ENCODE data around the gene CAMKK2. TPM values are rescaled to one million over a fixed set of nuclear protein-coding genes. Genes with fewer than 3 reads are reported as not detected.

CAMKK2 gene
- total RNA-seq, 4 donors from 2014 or later, result 34.1 to 38.4 (median 36.3) TPM

GRCh38 chr12:121279507-121279915 is 17.0 kb downstream of the CAMKK2 start:
- 38 to 51% methylated on average over 9 to 10 of the region's 10 CpGs for WGBS, 2 donors
- Histone ChIP-seq H3K27me3 (no peaks in the 10 kb centered on the region), H3K36me3 (no peaks in the 10 kb centered on the region), H3K9me3 (no peaks in the 10 kb centered on the region), H3K4me3 (replicated peaks in 1 of 3) (no peak overlapping the region), H3K4me1 (peaks cover 0 to 24% of the 10 kb centered on the region in 2 donors), H3K27ac (peak overlapping the region in 2 of 3 donors; percentile 54 to 65)
- TF ChIP-seq POLR2A (IDR thresholded peaks at IDR 0.05), result no peak
- TF ChIP-seq, protein P1, sequence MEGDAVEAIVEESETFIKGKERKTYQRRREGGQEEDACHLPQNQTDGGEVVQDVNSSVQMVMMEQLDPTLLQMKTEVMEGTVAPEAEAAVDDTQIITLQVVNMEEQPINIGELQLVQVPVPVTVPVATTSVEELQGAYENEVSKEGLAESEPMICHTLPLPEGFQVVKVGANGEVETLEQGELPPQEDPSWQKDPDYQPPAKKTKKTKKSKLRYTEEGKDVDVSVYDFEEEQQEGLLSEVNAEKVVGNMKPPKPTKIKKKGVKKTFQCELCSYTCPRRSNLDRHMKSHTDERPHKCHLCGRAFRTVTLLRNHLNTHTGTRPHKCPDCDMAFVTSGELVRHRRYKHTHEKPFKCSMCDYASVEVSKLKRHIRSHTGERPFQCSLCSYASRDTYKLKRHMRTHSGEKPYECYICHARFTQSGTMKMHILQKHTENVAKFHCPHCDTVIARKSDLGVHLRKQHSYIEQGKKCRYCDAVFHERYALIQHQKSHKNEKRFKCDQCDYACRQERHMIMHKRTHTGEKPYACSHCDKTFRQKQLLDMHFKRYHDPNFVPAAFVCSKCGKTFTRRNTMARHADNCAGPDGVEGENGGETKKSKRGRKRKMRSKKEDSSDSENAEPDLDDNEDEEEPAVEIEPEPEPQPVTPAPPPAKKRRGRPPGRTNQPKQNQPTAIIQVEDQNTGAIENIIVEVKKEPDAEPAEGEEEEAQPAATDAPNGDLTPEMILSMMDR (IDR thresholded peaks at IDR 0.05), result no peak
- DNase-seq, result peak; percentile 54 to 73
- intact Hi-C loops (cut with DNase I), result no loop called here

- Histone ChIP-seq H3K36me3 (peaks cover 2% of the 10 kb centered on the region in 2 donors), H3K9me3 (no peaks in the 10 kb centered on the region), H3K27ac (peak overlapping the region; percentile 27 to 65 (median 54)), H3K4me3 (replicated peaks in 1 of 3) (no peak overlapping the region), H3K27me3 (no peaks in the 10 kb centered on the region), H3K4me1 (peaks cover 0 to 22% of the 10 kb centered on the region in 2 donors)
- DNase-seq, result peak in 1 of 2 donors; percentile 18
- no peak for TF ChIP-seq POLR2A (IDR thresholded peaks at IDR 0.05)
- TF ChIP-seq, protein P1 (IDR thresholded peaks at IDR 0.05), result no peak
- intact Hi-C loops (cut with DNase I), result no loop called here
- WGBS, 2 donors, result 56 to 70% methylated on average over 7 to 13 of the region's 13 CpGs
These were observed 17.5 kb downstream of the CAMKK2 start for GRCh38 chr12:121279071-121279375.

- 94 to 95% methylated on average over 14 to 15 of the region's 15 CpGs for WGBS, 2 donors
- H3K36me3 ChIP-seq, result peaks cover 8% of the 10 kb centered on the region in 2 donors
- DNase-seq, result no peak
- no peaks in the 10 kb centered on the region for H3K27me3 ChIP-seq
- peaks cover 0 to 22% of the 10 kb centered on the region in 2 donors for H3K4me1 ChIP-seq
- peak overlapping the region; percentile 5 to 65 (median 16) for H3K27ac ChIP-seq
- TF ChIP-seq POLR2A (IDR thresholded peaks at IDR 0.05), result no peak
- TF ChIP-seq, protein P1 (IDR thresholded peaks at IDR 0.05), result no peak
- H3K4me3 ChIP-seq (replicated peaks in 1 of 3), result no peak overlapping the region
- no peaks in the 10 kb centered on the region for H3K9me3 ChIP-seq
- intact Hi-C loops (cut with DNase I), result no loop called here
These were observed 18.1 kb downstream of the CAMKK2 start for GRCh38 chr12:121278169-121279070.

DNA sequence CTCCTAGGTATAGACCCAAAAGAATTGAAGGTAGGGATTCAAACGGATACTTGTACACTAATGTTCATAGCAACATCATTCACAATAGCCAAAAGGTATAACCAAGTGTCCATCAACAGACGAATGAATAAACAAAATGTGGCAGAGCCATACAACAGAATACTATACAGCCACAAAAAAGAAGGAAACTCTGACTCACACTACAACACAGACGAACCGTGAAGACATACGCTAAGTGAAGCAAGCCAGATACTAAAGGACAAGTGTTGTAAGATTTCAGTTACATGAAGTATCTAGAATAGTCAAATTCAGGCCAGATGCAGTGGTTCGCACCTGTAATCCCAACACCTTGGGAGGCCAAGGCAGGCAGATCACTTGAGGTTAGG is 19.1 kb downstream of the CAMKK2 start:
- DNase-seq, result no peak
- peaks cover 9 to 11% of the 10 kb centered on the region in 2 donors for H3K36me3 ChIP-seq
- no peaks in the 10 kb centered on the region for H3K9me3 ChIP-seq
- H3K27me3 ChIP-seq, result no peaks in the 10 kb centered on the region
- TF ChIP-seq POLR2A (IDR thresholded peaks at IDR 0.05), result no peak
- TF ChIP-seq, protein P1 (IDR thresholded peaks at IDR 0.05), result no peak
- H3K4me1 ChIP-seq, result peaks cover 0 to 22% of the 10 kb centered on the region in 2 donors
- no peak overlapping the region for H3K27ac ChIP-seq
- intact Hi-C loops (cut with DNase I), result no loop called here
- no peak overlapping the region for H3K4me3 ChIP-seq (replicated peaks in 1 of 3)
- 88 to 90% methylated on average over 6 of the region's 6 CpGs for WGBS, 2 donors

Measured in thyroid gland (tissue), 4 donors.